OCI-M1 (cell line): ENCODE measurements around the gene PAEP.
"Not testable (repeated sequence)": the region's sequence is repeated elsewhere in the genome, so short reads cannot be mapped to it uniquely, and the experiment has no call there.

Experiments
- DNase-seq: peaks from one replicate; lab custom pipeline; 2025; lab: John Stamatoyannopoulos, UW

The PAEP gene

DNA sequence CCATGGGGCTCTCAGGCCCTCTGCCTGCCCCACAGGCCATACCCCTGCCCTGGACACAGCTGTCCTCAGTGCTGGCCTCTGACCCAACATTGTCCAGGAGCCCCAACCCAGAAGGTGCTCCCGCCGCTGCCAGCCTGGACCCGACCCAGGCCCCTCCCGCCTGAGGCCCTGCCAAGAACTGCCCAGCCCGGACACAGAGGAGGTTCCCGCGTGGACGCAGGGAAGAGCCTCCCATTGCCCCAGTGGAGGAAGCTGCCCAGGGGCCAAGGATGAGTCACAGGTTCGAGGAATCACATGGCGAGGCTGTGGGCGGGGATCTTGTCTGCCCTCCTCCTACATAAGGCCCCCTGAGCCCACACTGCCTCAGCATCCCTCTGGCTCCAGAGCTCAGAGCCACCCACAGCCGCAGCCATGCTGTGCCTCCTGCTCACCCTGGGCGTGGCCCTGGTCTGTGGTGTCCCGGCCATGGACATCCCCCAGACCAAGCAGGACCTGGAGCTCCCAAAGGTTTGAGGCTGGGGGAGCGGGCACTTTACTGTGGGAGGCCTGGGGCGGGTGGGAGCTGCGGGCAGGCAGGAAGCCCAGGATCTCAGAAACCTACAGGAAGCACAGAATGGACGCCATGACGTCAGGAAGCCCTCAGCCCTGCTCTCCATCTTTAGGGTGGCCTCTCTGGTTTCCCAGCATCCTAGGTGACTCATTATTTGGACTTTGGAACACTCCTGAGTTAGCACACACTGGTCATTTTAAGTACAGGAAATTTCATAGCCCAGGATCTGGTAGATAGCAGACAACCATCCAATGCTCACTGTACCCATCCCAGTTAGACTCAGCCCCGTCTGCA is at the start of gene PAEP:
Gene PAEP (plus strand): TSS at position 366 of the 844 bp plus-strand sequence.
- no peak for DNase-seq

DNA sequence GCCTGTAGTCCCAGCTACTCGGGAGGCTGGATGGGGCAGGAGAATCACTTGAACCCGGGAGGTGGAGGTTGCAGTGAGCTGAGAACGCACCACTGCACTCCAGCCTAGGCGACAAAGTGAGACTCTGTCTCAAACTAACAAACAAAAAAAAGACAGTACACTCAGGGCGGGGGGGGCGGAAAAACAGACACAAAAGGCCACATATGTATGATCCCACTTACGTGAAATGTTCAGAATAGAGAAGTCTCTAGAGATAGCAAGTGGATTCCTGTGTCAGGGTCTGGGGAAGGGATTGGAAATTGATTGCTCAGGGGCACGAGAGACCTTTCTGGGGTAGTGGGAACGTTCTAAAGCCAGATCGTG is 49.3 kb upstream of the PAEP start:
- DNase-seq, result no peak

DNA sequence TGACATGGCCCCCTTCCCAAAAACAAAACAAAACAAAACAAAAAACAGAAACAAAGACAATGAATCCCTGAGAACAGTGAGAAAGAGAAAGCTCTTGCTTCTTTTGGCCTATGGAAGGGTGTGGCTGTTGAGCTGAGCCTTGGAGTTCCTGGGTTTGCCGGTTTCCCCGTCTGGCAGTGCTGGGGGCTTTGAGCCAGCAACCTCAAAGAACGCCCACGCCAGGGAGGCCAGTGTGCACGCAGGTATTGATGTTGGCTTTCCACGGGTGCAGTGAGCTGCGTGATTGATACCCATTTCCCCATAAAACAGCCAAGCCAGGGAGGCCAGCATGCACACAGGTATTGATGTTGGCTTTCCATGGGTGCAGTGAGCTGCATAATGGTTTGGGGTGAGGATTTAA is 48.7 kb upstream of the PAEP start:
- no peak for DNase-seq

DNA sequence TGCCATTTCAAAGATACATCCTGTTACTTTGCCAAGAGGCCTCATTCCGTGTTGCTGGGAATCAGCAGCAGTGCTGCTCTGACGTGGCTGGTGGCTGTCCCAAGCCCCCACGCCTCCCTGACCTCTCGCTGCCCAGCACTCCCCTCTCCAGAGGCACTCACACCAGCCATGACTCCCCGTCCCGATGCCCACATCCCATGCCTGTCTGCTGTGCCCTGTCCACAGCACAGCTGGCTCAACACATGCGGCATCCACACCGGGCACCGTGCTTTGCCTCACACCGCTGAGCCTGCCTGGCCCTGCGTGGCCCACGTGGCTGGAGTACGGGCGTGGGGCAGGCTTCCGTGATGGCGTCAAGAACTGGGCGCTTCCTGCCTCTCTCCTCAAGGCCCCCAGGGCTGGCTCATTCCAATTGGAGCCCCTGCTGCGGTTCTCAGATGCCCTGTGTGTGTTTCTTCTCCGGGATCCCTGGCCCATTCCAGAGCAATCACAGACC is 48.2 kb upstream of the PAEP start:
- no peak for DNase-seq

DNA sequence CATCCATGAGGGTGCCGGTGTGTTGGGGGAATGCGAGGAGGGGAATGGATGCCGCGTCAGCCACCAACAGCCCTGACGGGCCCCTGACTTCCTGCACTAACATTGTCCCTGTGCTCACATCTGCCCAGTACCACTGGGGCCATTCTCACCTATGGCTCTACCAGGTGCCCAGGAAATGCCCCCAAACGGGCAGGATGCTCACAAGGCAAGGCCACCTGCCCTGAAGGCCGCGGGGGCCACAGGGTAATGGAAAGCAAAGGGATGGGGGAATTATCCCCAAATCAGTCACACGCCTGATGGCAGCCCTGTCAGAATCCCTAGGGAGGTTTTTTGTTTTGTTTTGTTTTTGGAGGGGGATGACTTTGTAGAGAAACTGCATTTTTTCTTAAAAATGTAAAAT is 47.6 kb upstream of the PAEP start:
- DNase-seq, result not testable (repeated sequence)

DNA sequence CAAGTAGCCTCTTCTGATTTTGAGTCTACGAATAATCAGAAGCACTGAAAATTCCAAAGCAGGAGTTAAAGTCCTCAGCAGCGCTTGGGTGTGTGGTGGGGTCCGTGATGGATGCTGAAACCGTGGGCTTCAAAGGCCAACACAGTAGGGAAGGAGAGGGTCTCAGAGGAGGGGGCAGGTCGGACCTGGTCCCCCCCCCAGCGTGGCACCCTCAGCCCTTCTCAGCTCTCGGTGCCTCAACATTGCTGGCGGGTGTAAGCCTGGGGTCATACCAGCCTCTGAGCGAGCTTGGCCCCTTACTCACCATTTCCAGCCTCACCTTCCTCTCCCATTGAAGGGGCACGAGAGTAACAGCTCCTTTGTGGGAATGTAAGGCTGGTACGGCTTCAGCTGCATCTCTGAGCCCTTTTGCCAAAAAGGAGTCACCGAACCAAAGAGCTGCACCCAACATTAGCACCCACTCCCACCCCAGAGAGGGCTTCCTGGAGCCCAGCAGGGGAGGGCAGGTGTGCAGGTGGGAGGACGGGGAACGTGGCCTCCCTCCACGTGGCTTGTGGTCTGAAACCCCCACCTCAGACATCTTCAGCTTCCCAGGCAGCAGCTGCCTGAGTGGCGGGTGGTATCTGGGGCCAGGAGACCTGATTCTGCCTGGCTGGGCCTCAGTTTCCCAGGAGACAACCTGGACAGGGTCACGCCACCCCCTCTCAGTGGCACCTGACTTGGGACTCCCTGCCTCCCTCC is 47.0 kb upstream of the PAEP start:
- DNase-seq, result no peak

DNA sequence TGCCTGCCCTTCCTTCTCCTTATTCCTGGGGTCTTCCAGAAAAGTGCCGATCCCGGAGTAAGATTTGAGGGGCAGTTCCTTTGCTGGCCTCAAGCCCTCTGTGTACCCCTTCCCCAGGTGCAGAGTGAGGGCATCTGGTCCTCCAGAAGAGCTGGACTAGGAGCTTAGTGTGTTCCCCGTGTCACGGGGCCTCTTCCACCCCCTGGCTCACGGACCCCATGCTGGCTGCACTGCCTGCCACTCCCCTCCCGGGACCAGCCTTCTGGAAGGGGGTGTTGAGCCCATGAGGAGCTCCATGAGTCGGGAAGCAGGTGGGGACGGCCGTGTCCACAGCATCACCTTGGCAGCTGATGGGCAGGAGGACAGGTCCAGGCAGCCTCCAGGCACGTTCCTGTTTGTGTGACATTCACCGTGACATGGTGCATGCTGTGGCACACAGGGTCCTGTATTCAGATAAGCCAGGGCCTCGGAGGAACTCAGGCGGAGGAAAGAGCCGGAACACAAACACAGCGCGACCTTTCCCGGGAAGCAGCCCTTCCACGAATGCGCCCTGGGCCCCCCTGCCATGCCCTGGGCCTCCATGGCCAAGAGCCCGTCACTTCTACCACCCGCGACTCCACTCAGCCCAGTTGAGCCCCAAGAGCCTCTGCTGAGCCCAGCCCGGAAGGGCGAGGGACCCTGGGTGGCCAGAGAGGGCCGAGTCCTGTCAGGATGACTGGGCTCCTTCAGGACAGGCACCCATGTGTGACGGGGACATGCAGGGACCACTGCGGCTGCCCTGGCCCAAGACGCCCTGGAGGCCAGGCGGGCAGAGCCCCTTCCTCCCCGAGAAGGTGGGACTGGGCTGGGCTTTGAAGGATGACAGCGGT is 46.2 kb upstream of the PAEP start:
- no peak for DNase-seq

DNA sequence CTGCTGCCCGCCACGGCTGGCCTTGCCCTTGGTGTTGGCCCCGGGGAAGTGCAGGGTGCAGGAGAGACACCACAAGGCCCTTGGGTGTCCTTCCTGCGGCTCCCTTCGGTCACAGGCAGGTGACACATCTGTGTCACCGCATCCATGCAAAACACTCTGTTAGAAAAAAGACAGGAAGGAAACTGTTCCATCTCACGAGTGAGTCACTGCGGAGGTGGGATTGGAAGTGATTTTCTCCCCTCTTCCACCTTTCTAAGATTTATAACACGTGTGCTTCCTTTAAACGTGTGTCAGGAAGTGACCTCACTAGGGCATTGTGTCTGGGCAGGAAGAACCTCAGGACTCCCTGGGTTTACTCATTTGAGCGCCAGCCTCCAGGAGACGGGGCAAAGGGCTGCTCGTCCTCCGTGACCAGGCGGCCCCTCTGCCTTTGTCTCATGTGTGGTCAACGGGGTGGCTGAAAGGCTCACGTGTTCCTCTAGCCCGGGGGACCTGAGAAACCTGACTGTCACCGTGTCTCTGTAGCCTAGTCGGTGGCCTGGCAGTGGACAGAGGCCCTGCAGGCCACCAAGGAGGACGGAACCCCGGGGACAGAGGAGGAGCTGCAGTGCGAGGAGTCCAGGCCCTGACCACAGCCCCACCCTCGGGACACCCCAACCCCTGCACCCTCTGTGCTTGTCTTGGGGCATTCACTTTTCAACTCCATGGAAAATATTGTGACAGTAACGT is 45.3 kb upstream of the PAEP start:
- DNase-seq, result no peak

DNA sequence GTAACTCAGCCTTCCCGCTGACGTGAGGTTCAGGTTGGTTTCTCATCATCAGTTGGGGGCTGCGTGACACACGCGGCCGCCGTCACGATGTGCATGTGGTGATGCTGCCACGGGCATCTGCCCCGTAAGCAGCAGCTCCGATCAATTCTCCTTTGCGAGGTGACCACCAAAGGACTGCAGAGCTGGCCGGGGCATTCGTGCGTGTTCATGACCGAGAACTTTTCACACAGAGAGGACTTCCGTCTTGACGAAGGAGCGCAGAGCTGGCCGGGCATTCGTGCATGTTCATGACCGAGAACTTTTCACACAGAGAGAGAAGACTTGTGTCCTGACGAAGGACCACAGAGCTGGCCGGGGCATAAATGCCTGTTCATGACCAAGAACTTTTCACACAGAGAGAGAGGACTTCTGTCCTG is 44.1 kb upstream of the PAEP start:
- DNase-seq, result no peak

DNA sequence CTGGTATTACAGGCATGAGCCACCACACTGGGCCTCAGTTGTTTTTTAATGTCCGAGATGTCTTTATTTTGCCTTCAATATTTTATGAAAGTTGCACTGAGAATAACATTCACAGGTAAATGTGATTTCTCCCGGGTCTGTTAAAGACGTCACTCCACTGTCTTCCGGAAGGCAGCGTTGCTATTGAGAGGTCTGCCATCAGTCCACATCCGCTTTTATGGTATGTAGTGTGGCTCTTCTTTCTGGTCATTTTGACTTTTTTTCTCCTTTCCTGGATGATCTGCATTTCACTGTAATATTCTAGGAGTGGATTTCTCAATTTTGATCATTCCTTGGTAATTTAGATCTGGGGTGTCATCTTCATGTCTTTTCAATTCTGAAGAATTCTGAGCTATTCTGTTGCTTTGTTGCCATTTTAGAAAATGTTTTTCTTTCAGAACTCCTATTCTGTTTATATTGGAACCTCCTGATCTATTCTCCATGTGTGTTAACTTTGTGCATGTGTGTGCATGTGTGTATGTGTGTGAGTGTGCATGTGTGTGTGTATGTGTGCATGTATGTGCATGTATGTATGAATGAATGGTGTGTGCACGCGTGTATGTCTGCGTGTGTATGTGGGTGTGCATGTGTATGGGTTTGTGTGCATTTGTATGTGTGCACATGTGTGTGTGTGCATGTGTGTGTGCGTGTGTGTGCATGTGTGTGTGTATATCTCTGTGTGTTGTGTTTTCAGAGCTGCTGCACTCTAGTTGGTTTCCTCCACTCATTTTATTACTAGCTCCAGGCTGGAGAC is 42.2 kb upstream of the PAEP start:
- DNase-seq, result no peak

DNA sequence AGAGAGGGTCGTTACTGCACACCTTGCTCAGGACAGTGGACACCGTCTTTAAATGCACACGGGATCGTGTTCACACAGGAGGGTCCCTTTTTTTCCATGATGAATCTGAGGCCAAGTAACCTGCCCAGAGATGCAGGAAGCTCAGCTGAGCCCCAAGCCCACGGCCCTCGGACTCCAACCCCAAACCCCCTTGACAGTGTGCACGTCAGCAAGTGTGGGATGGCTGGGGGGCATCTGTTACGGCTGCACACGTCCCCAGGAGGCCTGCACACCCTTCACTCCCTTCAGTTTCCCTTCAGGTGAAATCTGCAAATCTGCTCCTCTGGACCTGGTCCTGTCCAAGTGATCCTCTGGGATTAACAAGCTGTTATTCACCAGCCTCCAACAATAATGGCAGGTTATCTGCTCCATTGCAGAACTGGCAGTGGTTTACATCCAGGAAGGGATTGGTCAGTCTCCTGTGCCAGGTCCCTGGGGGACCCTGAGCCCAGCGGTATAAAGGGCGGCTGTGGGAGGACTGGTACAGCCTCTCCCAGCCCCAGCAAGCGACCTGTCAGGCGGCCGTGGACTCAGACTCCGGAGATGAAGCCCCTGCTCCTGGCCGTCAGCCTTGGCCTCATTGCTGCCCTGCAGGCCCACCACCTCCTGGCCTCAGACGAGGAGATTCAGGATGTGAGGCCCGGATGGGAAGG is 40.5 kb upstream of the PAEP start, which contains the start of gene LCN1:
Gene LCN1 (plus strand): TSS at position 525 of the 692 bp plus-strand sequence. CDS start 58 bp downstream, at position 583.
- no peak for DNase-seq

DNA sequence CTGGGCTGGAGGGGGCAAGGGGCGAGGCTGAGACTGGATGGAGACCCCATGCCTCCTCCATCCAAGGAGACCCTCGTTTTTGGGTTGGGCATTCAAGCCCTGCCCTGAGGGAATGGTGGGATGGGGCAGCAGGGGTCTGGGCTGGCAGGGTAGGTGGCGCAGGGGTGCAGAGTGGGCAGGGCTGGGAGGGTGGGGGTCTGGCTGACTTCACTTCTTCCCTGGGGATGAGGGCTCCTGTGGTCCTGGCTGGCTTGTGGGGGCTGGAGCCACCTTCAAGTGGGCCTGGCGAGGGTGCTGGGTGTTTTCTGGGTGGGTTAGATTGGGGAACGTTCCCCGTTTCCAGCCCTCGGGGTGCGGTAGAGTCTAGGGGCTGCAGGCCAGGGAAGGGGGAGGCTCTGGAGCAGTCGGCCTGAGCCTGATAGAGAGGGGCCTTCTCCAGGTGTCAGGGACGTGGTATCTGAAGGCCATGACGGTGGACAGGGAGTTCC is 39.9 kb upstream of the PAEP start:
- DNase-seq, result no peak

DNA sequence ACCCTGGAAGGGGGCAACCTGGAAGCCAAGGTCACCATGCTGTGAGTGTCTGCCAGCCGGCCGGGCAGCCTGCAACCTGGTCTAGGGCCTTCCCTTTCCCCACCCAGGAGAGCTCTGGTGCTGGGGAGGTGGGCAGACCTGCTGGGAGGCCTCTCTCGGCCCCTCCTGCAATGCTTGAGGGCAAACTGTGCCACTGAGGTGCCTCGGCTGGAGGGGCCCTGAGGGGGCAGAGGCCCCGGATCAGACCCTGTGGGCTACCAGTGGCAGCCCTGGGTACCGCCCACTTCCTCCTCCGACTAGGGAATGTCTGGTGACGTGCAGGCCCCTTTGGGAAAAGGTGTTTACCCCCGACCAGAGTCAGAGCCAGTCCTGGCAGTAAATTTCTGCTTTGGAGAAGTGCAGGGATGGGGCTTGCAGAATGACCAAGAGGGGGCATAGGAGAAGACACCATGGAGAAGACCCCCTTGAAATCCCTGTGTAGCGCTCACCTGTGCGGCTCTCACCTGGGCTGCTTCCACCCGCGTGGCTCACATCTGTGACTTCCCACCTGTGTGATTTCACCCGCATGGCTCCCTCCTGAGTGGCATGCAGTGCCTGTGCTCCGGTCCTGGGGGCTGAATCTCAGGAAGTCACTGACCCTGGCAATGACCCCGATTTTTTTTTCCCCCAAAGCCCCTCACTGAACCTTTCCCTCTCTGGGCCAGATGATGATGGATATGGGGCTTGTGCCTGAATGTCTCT is 39.2 kb upstream of the PAEP start:
- no peak for DNase-seq

DNA sequence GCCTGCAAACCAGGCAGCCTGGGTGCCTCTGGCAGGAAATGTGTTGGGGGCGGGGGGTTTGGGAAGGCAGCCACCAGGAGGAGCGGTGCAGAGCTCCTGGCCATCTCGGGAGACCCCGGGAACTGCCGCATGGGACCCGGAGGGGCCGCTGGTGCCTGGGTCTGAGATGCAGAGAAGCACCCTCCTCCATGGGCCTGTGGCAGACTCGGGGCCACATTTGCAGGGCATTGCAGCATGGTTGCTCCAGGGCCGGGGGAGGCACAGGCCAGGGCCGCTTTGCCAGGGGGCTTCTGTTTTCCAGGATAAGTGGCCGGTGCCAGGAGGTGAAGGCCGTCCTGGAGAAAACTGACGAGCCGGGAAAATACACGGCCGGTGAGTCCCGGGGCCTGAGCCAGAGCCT is 38.6 kb upstream of the PAEP start:
- DNase-seq, result no peak

DNA sequence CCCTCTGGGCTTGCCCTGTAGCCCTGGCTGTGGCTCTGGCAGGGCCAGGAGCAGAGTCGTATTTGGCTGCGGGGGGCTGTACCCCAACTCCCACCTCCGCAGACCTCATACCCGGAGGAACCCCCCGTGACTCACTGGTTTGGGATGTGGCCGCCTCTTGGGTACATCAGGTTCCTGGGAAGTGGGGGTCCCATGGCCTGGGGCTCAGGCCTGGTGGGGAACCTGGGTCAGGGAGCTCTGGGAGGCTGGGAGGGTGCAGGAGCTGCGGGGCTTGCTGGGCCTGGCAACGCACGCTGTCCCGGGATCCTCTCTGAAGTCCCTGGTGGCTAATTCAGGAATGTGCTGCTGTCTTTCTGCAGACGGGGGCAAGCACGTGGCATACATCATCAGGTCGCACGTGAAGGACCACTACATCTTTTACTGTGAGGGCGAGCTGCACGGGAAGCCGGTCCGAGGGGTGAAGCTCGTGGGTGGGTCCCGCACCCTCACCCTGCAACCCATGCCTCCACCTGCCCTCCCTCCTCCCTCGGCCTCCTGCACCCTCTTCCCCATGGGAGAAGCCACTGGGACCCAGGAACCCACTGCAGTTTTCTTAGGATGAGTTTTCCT is 37.9 kb upstream of the PAEP start:
- DNase-seq, result no peak

DNA sequence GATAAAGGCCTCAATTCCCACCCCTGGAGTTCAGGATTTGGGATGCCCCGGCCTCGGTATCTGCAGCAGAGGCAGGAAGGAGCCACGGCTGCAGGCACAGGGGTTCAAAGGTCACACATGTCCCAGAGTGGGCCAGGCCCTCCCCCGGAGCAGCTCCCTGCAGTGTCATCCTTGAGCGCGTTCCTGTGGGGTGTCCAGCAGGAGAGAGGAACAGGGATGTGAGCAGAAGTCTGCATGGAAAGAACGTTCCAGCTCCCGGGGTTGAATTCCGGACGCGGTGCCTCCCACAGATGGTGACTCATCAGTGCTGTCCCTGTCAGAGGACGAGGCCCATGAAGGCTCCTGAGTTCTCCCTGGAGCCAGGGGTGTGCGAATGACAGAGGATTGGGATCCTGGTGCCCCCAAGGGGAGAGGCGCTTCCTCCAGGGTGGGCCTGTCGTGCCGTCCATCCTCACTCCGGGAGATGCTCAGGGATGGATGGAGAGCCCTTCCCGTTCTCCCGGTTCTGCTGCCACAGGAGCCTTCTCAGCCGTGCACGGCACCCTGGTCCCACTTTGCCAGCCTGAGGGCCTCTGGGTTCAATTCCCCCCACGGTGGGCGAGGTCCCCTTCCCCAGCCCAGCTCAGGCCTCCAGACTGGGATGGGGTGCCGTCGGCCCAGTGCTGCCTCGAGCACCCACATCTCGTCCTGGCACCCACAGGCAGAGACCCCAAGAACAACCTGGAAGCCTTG is 37.3 kb upstream of the PAEP start:
- DNase-seq, result no peak

DNA sequence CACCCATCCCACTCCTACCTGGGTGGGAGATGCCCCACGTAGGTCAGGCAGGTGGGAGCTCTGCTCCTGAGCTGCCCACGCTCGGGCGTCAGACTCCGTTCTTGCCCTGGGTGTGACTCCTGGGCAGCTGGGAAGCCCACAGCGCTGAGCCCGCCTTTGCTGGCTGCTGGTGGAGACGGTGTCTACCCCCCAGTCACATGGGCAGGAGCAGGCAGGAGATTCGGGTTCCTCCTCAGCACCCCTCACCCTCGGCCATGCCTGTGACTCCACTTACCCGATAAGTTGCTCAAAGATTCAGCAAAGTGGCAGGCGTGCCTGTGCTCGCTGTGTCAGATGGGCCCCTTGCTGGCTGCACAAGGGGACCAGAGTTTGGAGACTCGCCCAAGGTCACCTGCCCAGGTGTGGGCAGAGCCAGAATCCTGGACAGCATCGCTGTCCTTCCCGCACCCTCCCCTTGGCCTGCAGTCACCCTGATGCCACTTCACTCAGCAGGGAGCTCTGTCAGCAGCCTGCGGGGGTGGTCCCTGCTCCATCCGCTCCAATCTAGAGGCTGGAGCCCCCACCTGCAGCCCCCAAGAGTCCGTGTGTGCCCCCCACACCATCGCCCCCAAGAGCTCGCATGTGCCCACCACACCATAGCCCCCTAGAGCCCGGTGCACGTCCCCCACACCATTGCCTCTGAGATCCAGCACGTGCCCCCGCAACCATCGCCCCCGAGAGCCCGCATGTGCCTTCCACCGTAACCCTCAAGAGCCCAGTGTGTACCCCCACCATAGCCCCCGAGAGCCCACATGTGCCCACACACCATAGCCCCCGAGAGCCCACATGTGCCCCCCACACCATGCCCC is 36.1 kb upstream of the PAEP start:
- DNase-seq, result no peak
